AG09319 (cell line): ENCODE measurements around the gene LSM7.

Experiments
- DNase-seq: peaks from one replicate; pipeline ENCODE4 v3.0.0-alpha.2; 2010; ENCODE audit warnings: low read depth; ENCODE audit errors: extremely low read depth
- TF ChIP-seq, protein P1 (sequence below): IDR thresholded peaks from 2 replicates; pipeline ENCODE4 v1.5.1; 2011; ENCODE audit warnings: low read depth, mild to moderate bottlenecking, inconsistent platforms, low read length, moderate library complexity

Gene LSM7

GRCh38 chr19:2345076-2345475 lies 16.7 kb upstream of the LSM7 start:
- TF ChIP-seq, protein P1, sequence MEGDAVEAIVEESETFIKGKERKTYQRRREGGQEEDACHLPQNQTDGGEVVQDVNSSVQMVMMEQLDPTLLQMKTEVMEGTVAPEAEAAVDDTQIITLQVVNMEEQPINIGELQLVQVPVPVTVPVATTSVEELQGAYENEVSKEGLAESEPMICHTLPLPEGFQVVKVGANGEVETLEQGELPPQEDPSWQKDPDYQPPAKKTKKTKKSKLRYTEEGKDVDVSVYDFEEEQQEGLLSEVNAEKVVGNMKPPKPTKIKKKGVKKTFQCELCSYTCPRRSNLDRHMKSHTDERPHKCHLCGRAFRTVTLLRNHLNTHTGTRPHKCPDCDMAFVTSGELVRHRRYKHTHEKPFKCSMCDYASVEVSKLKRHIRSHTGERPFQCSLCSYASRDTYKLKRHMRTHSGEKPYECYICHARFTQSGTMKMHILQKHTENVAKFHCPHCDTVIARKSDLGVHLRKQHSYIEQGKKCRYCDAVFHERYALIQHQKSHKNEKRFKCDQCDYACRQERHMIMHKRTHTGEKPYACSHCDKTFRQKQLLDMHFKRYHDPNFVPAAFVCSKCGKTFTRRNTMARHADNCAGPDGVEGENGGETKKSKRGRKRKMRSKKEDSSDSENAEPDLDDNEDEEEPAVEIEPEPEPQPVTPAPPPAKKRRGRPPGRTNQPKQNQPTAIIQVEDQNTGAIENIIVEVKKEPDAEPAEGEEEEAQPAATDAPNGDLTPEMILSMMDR = no peak
- DNase-seq = no peak

DNA sequence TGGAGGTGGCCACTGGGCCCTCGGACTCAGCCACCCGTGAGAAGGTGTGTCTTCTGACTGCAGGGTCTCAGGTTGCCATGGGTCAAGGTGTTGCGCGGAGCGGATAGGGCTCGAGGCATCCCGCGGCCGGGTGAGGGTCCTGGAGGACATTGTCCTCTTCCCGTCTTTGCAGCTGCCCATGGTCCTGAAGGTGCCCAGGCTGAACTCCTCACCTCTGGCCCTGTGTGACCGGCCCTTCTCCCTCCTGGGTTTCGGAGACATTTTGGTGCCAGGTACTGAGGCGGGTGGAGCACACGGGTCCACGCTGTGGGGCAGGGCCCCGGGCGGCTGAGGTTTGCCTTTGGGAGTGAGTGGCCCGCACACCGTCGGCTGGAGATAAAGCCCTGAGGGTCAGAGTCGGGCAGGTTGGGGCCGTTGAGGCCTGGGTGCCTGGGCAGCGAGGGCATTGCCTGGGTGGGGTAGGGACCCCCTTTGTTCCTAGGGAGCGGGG lies 16.0 kb upstream of the LSM7 start:
- DNase-seq = no peak
- TF ChIP-seq, protein P1 = no peak

GRCh38 chr19:2343289-2343982 lies 15.1 kb upstream of the LSM7 start:
- TF ChIP-seq, protein P1 = no peak
- DNase-seq = no peak

- no peak for DNase-seq
- TF ChIP-seq, protein P1 = no peak
Measured at GRCh38 chr19:2342656-2343288, 14.4 kb upstream of the LSM7 start.

GRCh38 chr19:2341982-2342381 lies 13.6 kb upstream of the LSM7 start:
- TF ChIP-seq, protein P1 = no peak
- no peak for DNase-seq

DNA sequence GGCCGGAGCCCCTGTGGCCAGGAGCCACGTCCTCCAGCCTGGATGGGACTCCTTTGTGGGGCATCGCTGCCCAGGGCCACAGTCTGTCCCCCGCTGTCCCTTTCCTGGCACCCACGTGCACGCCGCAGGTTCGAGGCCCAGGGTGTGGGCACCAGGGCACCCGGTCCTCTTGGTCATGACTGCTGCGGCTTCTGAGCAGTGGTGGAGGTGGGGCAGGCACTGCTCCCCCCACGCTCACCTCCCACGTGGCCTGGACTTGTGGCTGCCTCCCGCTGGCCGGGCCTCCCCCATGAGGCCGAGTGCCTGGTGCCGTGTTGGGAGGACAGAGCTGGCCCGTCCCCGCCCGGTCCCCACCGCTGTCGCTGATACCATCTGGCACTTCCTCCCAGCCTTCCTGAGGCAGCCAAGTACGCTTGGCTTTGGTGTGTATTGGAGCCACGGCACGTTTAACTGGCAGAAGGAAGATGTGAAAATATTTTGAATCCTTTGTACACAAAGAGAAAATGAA lies 12.9 kb upstream of the LSM7 start:
- TF ChIP-seq, protein P1 = no peak
- no peak for DNase-seq
